Esophagus squamous epithelium (tissue), 5 donors: ENCODE data around the gene L1CAM. TPM values are rescaled to one million over a fixed set of nuclear protein-coding genes. Genes with fewer than 3 reads are reported as not detected.

Experiments used
- DNase-seq: peaks from one replicate; lab custom pipeline; 2025; lab: John Stamatoyannopoulos, UW
- H3K27ac ChIP-seq, 4 donors: fragments of 200-600 bp; sonication (generic); one replicate each; pipeline ENCODE4 v1.5.1; 2016 to 2019; ENCODE audit warnings: mild to moderate bottlenecking in 1 of 4
- H3K27me3 ChIP-seq, 4 donors: fragments of 200-600 bp; sonication (generic); 1 replicate in 3 of 4; 2 replicates in 1 of 4; pipeline versions ENCODE4 v1.5.1 to v1.6.0; 2017 to 2021; ENCODE audit warnings: antibody characterized with exemption in 1 of 4
- H3K36me3 ChIP-seq, 3 donors: fragments of 200-600 bp; sonication (generic); one replicate each; pipeline ENCODE4 v1.5.1; 2016 to 2019
- H3K4me1 ChIP-seq, 3 donors: fragments of 200-600 bp; sonication (generic); one replicate each; pipeline ENCODE4 v1.5.1; 2017 to 2019
- H3K4me3 ChIP-seq, 4 donors: fragments of 200-600 bp; sonication (generic); 1 replicate in 3 of 4; 2 replicates in 1 of 4; pipeline ENCODE4 v1.5.1; 2016 to 2019; ENCODE audit warnings: mild to moderate bottlenecking in 2 of 4, moderate library complexity in 1 of 4
- H3K9me3 ChIP-seq, 3 donors: fragments of 200-600 bp; sonication (generic); one replicate each; pipeline ENCODE4 v1.5.1; 2016 to 2019
- POLR2A ChIP-seq, 4 donors: fragments of 450-650 bp; IDR thresholded peaks; one replicate each; pipeline ENCODE4 v1.6.1; 2017; ENCODE audit warnings: antibody characterized with exemption in 4 of 4, mild to moderate bottlenecking in 4 of 4, moderate library complexity in 3 of 4
- WGBS, 2 donors: methylation state at CpG; one replicate each; pipeline ENCODE4 v1.1.5; 2018; 5-methylcytosine and 5-hydroxymethylcytosine counted together
- intact Hi-C: fragments of 100-400 bp; cut with DNase I; formaldehyde crosslinking; loops from one replicate; pipeline ENCODE4 v1.15.0; 2022
- total RNA-seq, 4 donors: library from RNA; depleted of rRNA; stranded (reverse); fragments of >200 nt; gene quantifications; one replicate each; pipeline ENCODE4 v1.1.0, GENCODE V29; 2016
- TF ChIP-seq, protein P1 (sequence below), 6 experiments: fragments of 450-650 bp in 4 of 6; fragments of 200-600 bp in 2 of 6; sonication (generic) in 2 of 6; IDR thresholded peaks; one replicate each; pipeline ENCODE4 v1.5.1; 2016 to 2019; ENCODE audit warnings: antibody characterized with exemption in 6 of 6, mild to moderate bottlenecking in 4 of 6, moderate library complexity in 4 of 6
- donor health status: DM: yes; HTN: yes; CAD: no.

Gene L1CAM
- total RNA-seq, 4 donors from 2014 or later: 0.35 to 3.2 (median 1.3) TPM

DNA sequence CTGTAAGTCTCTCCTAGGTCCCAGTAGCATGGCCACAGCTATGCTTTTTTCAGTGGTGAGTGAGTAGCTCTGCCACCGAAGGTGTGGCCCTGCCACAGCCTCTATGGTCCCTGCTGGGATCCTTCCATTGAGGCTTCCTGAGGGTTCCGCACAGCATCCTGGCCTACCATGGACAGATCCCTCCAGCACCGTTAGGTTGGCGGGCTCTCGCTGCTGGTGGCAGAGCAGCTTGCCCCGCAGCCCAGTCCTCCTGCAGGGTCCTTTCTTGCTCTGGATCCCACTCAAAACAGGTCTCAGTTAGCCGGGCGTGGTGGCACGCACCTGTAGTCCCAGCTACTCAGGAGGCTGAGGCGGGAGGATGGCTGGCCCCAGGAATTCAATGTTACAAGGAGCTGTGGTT lies 53.2 kb downstream of the L1CAM start:
- DNase-seq: no peak
- no peak overlapping the region for H3K27ac ChIP-seq
- H3K4me1 ChIP-seq: peaks cover 0 to 22% (median 4%) of the 10 kb centered on the region in 3 donors
- intact Hi-C loops: no loop called here
- TF ChIP-seq POLR2A (IDR thresholded peaks at IDR 0.05): no peak
- TF ChIP-seq, protein P1, sequence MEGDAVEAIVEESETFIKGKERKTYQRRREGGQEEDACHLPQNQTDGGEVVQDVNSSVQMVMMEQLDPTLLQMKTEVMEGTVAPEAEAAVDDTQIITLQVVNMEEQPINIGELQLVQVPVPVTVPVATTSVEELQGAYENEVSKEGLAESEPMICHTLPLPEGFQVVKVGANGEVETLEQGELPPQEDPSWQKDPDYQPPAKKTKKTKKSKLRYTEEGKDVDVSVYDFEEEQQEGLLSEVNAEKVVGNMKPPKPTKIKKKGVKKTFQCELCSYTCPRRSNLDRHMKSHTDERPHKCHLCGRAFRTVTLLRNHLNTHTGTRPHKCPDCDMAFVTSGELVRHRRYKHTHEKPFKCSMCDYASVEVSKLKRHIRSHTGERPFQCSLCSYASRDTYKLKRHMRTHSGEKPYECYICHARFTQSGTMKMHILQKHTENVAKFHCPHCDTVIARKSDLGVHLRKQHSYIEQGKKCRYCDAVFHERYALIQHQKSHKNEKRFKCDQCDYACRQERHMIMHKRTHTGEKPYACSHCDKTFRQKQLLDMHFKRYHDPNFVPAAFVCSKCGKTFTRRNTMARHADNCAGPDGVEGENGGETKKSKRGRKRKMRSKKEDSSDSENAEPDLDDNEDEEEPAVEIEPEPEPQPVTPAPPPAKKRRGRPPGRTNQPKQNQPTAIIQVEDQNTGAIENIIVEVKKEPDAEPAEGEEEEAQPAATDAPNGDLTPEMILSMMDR (IDR thresholded peaks at IDR 0.05): no peak
- peaks cover 0 to 43% (median 3%) of the 10 kb centered on the region in 4 donors for H3K27me3 ChIP-seq
- WGBS, 2 donors: 91% methylated on average over 3 of the region's 10 CpGs; no CpG with 5 or more reads in 1 of the 2 donors
- no peak overlapping the region for H3K4me3 ChIP-seq
- H3K9me3 ChIP-seq: no peaks in the 10 kb centered on the region
- H3K36me3 ChIP-seq: no peaks in the 10 kb centered on the region

DNA sequence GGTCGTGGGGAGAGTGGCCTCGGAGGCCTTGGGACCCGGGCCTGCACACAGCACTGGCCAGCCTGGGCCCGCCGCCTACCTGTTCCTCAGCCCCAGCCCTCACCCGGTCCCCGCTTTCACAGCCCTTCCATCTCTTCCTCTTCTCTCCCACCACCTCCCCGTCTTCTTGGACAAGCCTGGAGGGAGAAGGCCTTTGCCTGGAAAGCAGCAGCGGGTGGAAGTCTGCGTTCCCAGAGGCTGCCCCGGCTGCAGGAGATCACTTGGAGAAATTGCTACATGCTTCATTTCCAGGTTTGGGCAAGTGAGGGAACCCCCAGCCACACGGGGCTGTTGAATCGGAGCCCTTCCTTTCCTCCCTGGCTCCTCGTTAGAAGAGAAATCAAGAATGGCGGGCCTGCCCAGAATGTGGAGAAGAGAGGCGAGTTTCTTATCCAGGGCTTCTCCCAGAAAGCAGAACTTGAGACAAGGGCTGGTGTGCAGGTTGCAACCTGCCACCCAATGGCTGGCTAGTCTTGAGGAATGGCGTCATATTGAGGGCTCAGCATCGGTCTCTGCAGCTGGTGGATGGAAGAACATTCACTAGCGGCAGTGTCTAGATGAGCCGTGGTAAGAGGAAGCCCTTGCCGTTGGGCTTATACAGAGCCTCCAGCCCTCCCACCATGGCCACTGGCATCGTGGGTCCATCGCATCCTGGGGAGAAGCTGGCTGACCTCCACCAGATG lies 54.4 kb downstream of the L1CAM start:
- Histone ChIP-seq H3K9me3 (no peaks in the 10 kb centered on the region), H3K27me3 (peaks cover 0 to 51% (median 3%) of the 10 kb centered on the region in 4 donors)
- TF ChIP-seq, protein P1 (IDR thresholded peaks at IDR 0.05): no peak
- TF ChIP-seq POLR2A (IDR thresholded peaks at IDR 0.05): no peak

GRCh38 chrX:153830640-153831428 lies 55.1 kb downstream of the L1CAM start:
- H3K9me3 ChIP-seq: no peaks in the 10 kb centered on the region
- DNase-seq: no peak
- H3K36me3 ChIP-seq: no peaks in the 10 kb centered on the region
- H3K27ac ChIP-seq: no peak overlapping the region
- TF ChIP-seq POLR2A (IDR thresholded peaks at IDR 0.05): no peak
- TF ChIP-seq, protein P1 (IDR thresholded peaks at IDR 0.05): no peak
- peaks cover 0 to 22% (median 4%) of the 10 kb centered on the region in 3 donors for H3K4me1 ChIP-seq
- H3K27me3 ChIP-seq: peaks cover 0 to 51% (median 3%) of the 10 kb centered on the region in 4 donors
- intact Hi-C loops: no loop called here
- H3K4me3 ChIP-seq: peak overlapping the region in 2 of 4 donors; percentile 49 to 63
- 40 to 59% methylated on average over 1 to 2 of the region's 102 CpGs for WGBS, 2 donors

More for the DNA sequence above, 54.4 kb downstream of the L1CAM start:
- Histone ChIP-seq H3K36me3 (no peaks in the 10 kb centered on the region), H3K4me3 (no peak overlapping the region), H3K4me1 (peaks cover 0 to 22% (median 4%) of the 10 kb centered on the region in 3 donors), H3K27ac (no peak overlapping the region)
- intact Hi-C loops: no loop called here
- 15 to 61% methylated on average over 6 to 19 of the region's 23 CpGs for WGBS, 2 donors
- no peak for DNase-seq

GRCh38 chrX:153829799-153830639 lies 56.0 kb downstream of the L1CAM start, which contains the start of gene PDZD4:
Gene PDZD4 (minus strand): TSS chrX:153830544. CDS start chrX:153830298, 246 bp downstream.
- Histone ChIP-seq H3K4me1 (peaks cover 0 to 22% (median 4%) of the 10 kb centered on the region in 3 donors), H3K4me3 (peak within 1 kb of the TSS; percentile 19 to 63 (median 43)), H3K36me3 (no peaks in the 10 kb centered on the region), H3K27ac (no peak within 1 kb of the TSS), H3K27me3 (peaks cover 0 to 51% (median 3%) of the 10 kb centered on the region in 4 donors), H3K9me3 (no peaks in the 10 kb centered on the region)
- no peak for TF ChIP-seq POLR2A (IDR thresholded peaks at IDR 0.05)
- TF ChIP-seq, protein P1 (IDR thresholded peaks at IDR 0.05): no peak
- DNase-seq: no peak
- intact Hi-C loops: no loop called here
- WGBS, 2 donors: 35% methylated on average over 4 of the region's 97 CpGs; no CpG with 5 or more reads in 1 of the 2 donors
